NCI-H1436 (cell line): ENCODE measurements around the gene C9orf152.

Experiments
- DNase-seq: peaks from one replicate; lab custom pipeline; 2025; lab: John Stamatoyannopoulos, UW

C9orf152 gene

GRCh38 chr9:110180511-110181434 is 27.2 kb downstream of the C9orf152 start:
- DNase-seq = no peak

- no peak for DNase-seq
Measured at GRCh38 chr9:110179734-110180133, 28.2 kb downstream of the C9orf152 start.

GRCh38 chr9:110178281-110178680 is 29.7 kb downstream of the C9orf152 start:
- no peak for DNase-seq

GRCh38 chr9:110175275-110175968 is 32.5 kb downstream of the C9orf152 start:
- no peak for DNase-seq

- no peak for DNase-seq
Measured at GRCh38 chr9:110173322-110173642, 34.7 kb downstream of the C9orf152 start.

GRCh38 chr9:110170357-110171257 is 37.4 kb downstream of the C9orf152 start:
- DNase-seq = no peak

GRCh38 chr9:110168486-110168885 is 39.5 kb downstream of the C9orf152 start:
- DNase-seq = no peak

- no peak for DNase-seq
Measured at GRCh38 chr9:110161940-110162339, 46.0 kb downstream of the C9orf152 start.

GRCh38 chr9:110160685-110161084 is 47.3 kb downstream of the C9orf152 start:
- DNase-seq = no peak

- DNase-seq = no peak
Measured at GRCh38 chr9:110160123-110160522, 47.8 kb downstream of the C9orf152 start.

GRCh38 chr9:110157823-110158664 is 49.9 kb downstream of the C9orf152 start:
- DNase-seq = no peak

- DNase-seq = no peak
Measured at GRCh38 chr9:110156902-110157301, 51.1 kb downstream of the C9orf152 start.

GRCh38 chr9:110156416-110156815 is 51.5 kb downstream of the C9orf152 start:
- DNase-seq = no peak

- DNase-seq = no peak
Measured at GRCh38 chr9:110155751-110156150, 52.2 kb downstream of the C9orf152 start.

GRCh38 chr9:110153431-110153830 is 54.5 kb downstream of the C9orf152 start:
- no peak for DNase-seq

GRCh38 chr9:110152704-110153374 is 55.1 kb downstream of the C9orf152 start:
- peak; percentile 50 for DNase-seq
